Measurements from ENCODE around the gene SVIL.
"Not testable (repeated sequence)": the region's sequence is repeated elsewhere in the genome, so short reads cannot be mapped to it uniquely, and the experiment has no call there.

Gene SVIL

DNA sequence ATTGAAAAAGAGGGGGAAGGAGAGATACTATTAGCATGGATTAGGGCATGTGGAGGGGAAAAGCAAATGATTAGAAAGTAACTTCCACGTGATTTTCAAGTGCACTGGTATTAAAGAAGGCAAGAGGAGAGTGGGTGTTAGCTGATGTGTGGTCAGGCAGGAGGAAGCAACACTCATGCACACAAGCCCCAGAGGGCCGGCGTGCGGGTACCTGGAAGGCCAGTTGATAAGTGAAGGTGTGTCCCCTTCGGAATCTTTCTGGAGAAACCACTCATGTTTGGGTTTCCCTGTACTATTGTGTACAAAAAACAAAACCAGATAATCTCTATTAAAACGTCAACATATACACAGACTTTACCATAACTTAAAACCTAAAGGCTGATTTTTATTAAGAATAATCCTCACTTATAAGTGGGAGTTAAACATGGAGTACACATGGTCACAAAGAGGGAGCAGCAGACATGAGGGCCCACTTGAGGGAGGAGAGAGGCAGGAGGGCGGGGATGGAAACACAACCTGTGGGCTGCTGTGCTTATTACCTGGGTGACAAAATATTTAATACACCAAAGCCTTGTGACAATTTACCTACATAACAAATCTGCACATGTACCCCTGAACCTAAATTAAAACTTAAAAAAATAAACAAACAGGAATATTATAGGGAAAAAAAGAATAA is 98.9 kb downstream of the SVIL start:
- DNase-seq: no peak

DNA sequence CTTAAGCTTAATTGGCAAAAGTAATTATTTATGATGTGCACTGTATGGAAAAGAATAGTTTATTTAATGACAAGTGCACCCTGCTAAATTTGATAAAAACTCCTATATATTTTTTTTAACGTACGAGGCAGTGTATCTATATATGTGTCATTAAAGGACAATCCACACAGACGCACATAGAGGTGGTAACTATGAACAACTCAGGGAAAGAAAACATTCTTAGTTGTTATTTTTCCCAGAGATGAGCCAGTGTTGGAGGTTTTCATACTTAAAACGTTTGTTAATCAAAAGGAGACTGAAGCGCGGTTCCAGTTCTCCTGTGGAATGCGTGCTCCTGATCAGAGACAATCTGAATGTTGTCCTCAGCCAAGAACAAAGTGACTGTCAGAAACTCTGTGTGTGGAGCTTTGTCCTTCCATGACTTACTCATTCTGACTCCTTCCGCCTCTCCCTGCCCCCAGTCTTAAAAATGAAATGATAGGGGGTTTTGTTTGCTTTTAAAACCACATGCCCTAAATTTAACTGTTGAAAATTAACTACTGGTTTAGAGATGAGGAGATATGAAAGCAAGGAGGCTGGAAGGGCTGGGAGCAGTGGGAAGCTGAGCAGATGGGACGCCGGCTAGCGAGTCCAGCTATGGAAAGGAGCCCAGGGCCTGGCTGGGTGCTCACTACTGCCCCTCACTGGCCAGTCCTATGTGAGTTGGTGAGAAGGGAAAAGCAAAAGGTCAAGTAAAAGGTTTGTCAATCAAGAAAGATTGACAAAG is 99.6 kb downstream of the SVIL start:
- no peak for DNase-seq

GRCh38 chr10:29534590-29534989 is 100.2 kb downstream of the SVIL start:
- DNase-seq: no peak

DNA sequence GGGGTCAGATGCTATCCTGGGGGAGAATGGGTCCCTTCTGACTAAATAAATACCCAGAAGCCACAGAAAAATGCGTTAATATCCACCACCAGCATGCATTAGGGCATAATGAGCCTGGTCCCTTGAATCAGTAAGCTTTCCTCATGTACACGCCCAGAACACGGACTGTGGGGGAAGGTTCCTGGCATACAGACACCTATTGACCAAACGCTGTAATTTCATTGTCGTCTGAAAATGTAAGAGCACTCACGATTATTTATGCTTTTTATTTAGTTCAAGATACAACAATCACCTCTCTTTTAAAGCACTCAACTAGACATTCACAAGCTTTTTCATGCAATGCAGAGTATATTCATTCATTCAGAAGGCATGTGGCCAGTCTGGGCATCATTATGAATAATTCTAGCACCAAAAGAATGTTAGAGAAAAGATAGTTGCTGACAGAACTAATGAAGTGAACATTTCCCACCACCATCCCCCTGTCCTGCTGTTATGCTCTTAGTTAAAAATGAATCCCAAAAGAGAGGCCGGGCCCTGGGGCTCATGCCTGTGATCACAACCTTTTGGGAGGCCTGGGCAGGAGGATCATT is 101.0 kb downstream of the SVIL start:
- DNase-seq: no peak

GRCh38 chr10:29533046-29533445 is 101.7 kb downstream of the SVIL start:
- no peak for DNase-seq

GRCh38 chr10:29532256-29532878 is 102.4 kb downstream of the SVIL start:
- DNase-seq: no peak

DNA sequence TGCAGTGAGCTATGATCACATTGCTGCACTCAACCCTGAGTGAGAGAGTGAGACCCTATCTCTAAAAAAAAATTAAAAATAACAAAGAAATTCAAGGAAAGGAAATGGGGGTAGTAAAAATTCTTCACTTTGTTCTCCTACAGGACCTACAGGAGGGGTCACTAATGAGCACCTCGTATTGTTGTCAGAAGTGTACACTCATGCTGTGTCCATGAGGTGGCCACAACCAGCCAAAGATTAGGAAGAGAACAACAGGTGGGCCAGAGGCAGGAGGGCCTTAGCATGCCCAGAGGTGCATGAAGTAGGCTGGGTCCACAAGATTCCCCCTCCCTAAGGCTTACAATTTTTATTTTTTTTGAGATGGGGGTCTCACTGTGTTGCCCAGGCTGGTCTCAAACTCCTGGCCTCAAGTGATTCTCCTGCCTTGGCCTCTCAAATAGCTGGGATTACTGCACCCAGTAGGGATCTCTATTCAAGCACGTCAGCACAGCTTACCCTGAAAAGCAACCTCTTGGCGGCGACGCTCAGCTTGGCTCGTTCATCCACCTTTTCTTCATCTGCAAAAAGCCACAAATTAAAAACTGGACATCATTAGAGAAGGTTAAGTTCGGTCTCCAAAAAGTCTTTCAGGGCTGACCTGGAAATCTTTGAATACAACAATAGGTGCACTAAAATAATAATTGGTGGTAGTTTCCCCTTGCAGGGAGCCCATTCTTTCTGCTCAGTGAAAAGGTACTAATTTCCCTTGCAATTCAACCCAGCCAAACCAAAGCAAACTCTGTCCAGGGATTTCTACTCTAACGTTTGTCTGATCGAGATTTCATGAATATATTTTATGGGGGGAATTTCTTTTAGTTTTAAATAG is 104.4 kb downstream of the SVIL start:
- no peak for DNase-seq

DNA sequence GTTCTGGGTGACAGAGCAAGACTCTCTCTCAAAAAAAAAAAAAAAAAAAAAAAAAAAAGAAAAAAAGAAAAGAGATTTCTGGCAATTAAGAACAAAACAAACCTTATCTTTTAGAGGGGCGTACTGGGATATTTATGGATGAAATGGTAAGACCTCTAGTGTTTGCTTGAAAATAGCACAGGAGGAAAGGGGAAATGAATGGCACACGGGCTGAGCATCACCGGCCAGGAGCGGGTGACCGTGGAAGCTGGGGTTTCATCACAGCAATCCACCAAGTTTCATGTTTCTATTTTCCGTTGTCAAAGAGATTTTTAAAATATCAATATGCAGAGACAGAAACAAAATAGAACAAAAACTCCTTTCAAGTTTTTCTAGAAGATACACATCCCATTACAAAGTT is 105.6 kb downstream of the SVIL start:
- no peak for DNase-seq

GRCh38 chr10:29525762-29526161 is 109.0 kb downstream of the SVIL start:
- no peak for DNase-seq

- no peak for DNase-seq
Observed at GRCh38 chr10:29524720-29525119, 110.1 kb downstream of the SVIL start.

GRCh38 chr10:29524294-29524693 is 110.5 kb downstream of the SVIL start:
- no peak for DNase-seq

- DNase-seq: no peak
Observed at GRCh38 chr10:29522918-29523317, 111.9 kb downstream of the SVIL start.

- DNase-seq: no peak
Observed at GRCh38 chr10:29522061-29522855, 112.5 kb downstream of the SVIL start.

DNA sequence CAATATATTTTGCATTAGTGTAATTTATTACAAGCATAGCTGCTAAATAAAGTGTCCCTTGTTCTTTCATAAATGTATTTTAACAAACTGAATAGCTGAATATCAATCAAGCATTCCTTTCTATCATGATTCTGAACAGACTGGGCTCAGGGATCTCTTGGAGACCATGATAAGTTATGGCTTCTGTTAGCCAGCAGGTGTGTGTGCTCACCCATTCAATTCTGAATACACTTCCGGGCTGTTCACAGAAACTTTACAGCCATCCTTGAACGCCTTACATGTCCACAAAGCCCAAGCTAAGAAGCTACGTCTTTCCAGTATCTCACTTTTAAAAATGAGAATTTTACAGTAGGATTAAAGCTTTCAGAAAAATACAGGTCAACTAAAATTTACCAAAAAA is 115.1 kb downstream of the SVIL start:
- DNase-seq: no peak

DNA sequence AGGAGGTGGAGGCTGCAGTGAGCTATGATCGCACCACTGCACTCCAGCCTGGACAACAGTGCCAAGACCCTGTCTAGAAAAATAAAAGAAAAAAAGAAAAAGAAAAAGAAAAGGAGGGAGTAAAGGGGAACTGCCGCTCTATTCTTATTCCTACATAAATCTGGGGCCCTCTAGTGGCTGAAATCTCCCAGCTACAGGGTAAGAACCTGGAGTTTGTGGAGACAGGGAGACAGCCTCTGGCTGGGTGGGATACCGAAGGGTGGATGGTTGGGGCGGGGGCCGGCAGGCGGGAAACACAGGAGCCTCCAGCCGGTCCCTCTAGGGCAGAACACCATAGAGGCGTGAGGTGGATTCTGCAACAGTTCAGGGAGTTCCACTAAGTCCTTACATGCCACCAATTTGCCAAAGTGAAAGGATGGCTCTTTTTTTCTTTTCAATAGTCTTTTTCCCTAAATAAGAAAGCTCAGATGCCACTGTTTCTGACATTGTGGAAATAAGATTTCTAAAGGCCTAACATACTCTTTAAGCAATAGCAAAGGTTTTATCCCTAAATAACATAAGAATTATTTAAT is 117.3 kb downstream of the SVIL start:
- DNase-seq: no peak

DNA sequence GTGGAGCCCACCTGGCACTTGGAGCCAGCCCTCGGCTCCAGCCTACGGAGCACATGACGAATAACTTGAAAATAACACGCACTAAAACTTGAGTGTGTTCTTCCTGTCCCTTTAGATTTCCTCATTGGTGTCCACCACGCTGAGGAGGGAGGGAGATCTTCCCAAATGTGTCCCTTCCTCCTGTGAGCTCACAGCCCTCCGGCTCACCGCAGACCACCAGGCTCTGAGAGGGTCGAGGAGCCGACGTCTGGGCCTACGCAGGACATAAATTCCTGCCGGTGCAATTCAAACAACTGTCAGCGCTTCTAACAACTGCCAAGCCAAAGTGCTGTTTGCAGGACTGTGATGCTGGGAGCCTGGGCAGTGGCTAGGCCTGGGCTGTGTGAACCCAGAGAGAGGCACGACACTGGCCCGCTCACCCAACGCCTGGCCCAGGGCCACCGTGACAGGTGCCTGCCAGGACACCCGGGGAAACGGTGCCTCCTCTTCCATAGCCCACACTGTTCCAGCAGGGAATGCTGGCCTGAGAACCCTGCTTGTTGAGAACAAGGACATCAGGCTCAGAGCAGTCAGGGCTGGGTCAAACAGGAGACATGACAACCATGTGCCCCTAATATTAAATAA is 118.3 kb downstream of the SVIL start:
- not testable (repeated sequence) for DNase-seq

- not testable (repeated sequence) for DNase-seq
Observed at GRCh38 chr10:29515879-29516278, 118.9 kb downstream of the SVIL start.

DNA sequence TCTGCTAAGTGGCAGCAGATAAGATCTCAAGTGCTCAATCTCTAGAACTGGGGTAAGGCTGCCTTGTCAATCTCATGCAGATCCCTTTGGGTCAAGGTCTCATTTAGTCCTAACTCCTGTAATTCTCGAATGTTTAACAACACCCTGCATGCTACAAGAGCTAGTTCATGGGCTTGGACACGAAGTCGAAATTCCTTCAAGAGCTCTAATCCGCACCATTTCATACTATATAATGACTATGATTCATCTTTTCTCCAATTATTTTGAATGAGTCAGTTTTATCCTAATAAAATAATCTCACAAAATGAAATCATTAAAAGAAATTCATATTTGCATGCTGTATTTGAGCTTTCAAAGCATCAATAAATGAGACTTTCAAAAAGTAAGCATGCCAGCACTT is 119.7 kb downstream of the SVIL start:
- not testable (repeated sequence) for DNase-seq

GRCh38 chr10:29514306-29514705 is 120.5 kb downstream of the SVIL start:
- DNase-seq: no peak

DNA sequence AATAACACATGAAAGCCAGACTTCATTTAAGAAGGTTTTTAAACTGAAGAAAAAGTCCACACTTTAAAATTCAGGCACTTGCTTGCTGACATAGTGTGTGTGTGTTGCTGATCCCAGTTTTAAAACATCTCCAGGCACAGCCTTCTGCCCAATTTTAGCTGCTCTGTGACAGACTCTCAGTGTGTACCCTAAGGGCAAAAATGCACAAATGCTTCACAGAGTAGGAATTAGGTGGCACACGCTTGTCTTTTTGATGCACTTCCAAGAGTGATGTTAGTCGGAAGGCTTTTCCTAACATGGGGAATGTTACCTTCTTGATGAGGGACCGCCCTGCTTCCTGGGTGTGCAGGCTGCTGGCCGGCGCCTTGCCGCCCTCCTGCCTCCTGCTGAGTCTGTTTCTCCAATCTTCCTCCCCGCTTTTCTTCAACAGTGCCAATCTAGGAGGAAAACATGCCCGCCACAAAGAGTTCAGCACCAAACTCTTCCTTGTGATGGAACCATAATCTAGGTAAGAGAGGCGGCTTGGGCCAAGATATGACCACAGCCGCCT is 122.3 kb downstream of the SVIL start:
- no peak for DNase-seq

- DNase-seq: not testable (repeated sequence)
Observed at GRCh38 chr10:29511806-29512205, 123.0 kb downstream of the SVIL start.
